GM15510 (cell line): ENCODE results near the gene MAP3K2.

Source experiments
- POLR2A ChIP-seq: IDR thresholded peaks from 3 replicates; pipeline ENCODE4 v1.6.1; 2011; ENCODE audit warnings: borderline replicate concordance; ENCODE audit not compliant: insufficient read length; ENCODE audit errors: extremely low read depth

Gene MAP3K2

DNA sequence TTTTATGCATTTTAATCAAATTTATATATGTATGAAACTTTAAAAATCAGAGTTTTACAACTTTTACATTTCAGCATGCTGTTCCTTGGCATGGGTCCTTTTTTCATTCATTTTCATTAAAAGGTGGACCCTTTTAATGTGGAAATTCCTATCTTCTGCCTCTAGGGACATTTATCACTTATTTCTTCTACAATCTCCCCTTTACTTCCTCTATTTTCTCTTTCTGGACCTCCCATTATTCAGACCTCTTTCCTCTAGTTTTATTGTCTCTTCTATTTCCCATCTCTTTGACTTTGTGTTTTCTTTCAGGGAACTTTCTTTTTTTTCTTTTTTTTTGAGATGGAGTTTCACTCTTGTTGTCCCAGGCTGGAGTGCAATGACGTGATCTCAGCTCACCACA lies 36.1 kb upstream of the MAP3K2 start:
- no peak for TF ChIP-seq POLR2A

DNA sequence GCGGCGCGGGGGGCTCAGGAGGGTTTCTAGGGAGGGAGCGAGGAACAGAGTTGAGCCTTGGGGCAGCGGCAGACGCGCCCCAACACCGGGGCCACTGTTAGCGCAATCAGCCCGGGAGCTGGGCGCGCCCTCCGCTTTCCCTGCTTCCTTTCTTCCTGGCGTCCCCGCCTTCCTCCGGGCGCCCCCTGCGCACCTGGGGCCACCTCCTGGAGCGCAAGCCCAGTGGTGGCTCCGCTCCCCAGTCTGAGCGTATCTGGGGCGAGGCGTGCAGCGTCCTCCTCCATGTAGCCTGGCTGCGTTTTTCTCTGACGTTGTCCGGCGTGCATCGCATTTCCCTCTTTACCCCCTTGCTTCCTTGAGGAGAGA lies 35.7 kb upstream of the MAP3K2 start:
- no peak for TF ChIP-seq POLR2A

GRCh38 chr2:127422559-127423477 lies 35.0 kb upstream of the MAP3K2 start:
- TF ChIP-seq POLR2A = no peak

- TF ChIP-seq POLR2A = no peak
These were observed 34.2 kb upstream of the MAP3K2 start for GRCh38 chr2:127421871-127422558.

- TF ChIP-seq POLR2A = no peak
These were observed 33.5 kb upstream of the MAP3K2 start for GRCh38 chr2:127421116-127421800.

DNA sequence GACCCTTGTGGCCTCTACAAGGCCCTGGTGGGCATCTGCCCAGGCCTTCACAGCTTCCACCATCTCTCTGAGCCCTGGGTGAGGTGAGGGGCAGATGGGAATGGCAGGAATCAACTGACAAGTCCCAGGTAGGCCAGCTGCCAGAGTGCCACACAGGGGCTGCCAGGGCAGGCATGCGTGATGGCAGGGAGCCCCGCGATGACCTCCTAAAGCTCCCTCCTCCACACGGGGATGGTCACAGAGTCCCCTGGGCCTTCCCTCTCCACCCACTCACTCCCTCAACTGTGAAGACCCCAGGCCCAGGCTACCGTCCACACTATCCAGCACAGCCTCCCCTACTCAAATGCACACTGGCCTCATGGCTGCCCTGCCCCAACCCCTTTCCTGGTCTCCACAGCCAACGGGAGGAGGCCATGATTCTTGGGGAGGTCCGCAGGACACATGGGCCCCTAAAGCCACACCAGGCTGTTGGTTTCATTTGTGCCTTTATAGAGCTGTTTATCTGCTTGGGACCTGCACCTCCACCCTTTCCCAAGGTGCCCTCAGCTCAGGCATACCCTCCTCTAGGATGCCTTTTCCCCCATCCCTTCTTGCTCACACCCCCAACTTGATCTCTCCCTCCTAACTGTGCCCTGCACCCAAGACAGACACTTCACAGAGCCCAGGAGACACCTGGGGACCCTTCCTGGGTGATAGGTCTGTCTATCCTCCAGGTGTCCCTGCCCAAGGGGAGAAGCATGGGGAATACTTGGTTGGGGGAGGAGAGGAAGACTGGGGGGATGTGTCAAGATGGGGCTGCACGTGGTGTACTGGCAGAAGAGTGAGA lies 32.5 kb upstream of the MAP3K2 start:
- no peak for TF ChIP-seq POLR2A

- TF ChIP-seq POLR2A = no peak
These were observed 31.8 kb upstream of the MAP3K2 start for GRCh38 chr2:127419448-127420038.

- no peak for TF ChIP-seq POLR2A
These were observed 31.3 kb upstream of the MAP3K2 start for GRCh38 chr2:127419112-127419430.

- TF ChIP-seq POLR2A = no peak
These were observed 30.7 kb upstream of the MAP3K2 start, which contains the start of gene PROC for GRCh38 chr2:127418300-127419111. PROC (plus strand) TSS chr2:127418427; CDS start chr2:127419943, 1,516 bp downstream.

DNA sequence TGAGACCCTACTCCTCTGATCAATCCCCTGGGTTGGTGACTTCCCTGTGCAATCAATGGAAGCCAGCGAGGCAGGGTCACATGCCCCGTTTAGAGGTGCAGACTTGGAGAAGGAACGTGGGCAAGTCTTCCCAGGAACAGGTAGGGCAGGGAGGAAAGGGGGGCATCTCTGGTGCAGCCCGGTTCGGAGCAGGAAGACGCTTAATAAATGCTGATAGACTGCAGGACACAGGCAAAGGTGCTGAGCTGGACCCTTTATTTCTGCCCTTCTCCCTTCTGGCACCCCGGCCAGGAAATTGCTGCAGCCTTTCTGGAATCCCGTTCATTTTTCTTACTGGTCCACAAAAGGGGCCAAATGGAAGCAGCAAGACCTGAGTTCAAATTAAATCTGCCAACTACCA lies 29.6 kb upstream of the MAP3K2 start:
- TF ChIP-seq POLR2A = no peak

DNA sequence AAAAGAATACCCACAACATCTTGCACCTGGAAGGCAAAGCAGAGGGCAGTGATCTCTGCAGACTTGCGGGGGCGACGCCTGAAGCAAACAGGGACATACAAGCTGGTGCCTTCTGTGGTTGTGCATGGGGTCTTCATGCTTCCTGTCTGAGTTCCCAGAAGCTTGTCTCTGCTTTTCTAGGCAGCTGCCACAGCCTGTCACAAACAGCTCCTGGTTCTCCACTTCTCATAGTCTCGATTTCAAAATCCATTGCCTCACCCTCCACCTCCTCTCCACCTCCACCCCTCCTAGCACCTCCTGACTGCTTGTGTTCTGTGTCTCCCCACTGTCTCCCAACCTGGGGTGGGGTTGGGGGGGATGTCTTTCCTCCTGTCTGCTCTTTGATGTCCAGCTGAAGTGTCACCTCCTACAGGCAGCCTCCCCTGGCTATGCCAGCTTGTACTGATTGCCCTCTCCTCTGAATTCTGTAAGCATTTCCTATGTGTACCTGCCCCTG lies 28.8 kb upstream of the MAP3K2 start:
- no peak for TF ChIP-seq POLR2A

DNA sequence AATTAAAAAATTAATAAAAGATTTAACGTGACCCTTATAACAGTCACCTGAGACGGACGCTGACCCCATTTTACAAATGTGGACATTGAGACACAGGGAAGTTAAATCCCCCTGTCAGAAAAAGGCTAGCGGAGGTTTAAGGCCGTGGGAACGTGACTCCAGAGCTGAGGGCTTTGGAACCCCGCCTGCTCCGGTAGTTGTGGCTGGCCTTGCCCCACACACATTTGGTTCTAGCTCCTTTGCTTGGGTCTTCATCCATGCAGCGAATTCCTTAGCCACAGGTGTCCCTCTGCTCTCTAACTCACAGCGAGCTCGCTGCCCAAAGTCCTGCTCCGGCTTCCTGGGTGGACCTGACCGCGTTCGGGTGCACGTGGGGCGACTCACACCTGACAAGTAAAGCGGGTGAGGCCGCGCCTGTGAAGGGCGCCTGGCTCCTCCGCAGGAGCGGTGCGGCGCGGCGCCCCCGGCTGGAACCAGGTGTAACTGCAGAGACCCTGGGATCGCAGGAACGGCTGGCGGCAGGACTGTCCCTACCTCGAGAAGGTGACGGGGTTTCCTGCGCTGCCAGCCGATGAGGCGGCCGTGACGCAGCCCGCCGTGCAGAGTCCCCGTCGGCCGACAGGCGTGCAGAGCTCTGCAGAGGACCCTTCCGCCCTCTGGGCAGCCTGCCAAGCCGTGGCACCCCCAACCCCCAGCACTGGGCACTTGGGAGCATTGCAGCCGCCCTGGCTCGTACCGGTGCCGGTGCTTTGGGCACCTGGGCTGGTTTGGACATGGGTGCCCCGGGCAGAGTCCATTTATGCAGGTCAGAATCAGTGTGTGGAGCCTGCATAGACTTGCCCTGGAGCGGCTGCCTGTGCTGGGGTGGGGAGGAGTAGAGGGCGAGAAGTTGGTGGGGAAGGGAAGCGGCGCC lies 28.1 kb upstream of the MAP3K2 start:
- TF ChIP-seq POLR2A = no peak
